Measurements from ENCODE around the gene SOCS7.
A peak's percentile ranks its signal among the peaks of the same experiment; 100 is the strongest.

The SOCS7 gene

GRCh38 chr17:38351412-38352222 is at the start of gene SOCS7:
Gene SOCS7 (plus strand): TSS chr17:38351844. CDS start chr17:38352053, 209 bp downstream.
- peak; percentile 48 for DNase-seq (ENCODE audit: low read depth)
- H3K4me3 ChIP-seq (ENCODE audit: control insufficient read depth, low read depth, low read length): peak within 1 kb of the TSS; percentile 77
- TF ChIP-seq CTCF (IDR thresholded peaks at IDR 0.05; ENCODE audit: control insufficient read depth, insufficient read depth, low read depth, low read length, missing control alignments): no peak

GRCh38 chr17:38315497-38315896 is 36.1 kb upstream of the SOCS7 start:
- H3K4me3 ChIP-seq (ENCODE audit: control insufficient read depth, low read depth, low read length): no peak overlapping the region
- TF ChIP-seq CTCF (IDR thresholded peaks at IDR 0.05; ENCODE audit: control insufficient read depth, insufficient read depth, low read depth, low read length, missing control alignments): no peak
- no peak for DNase-seq (ENCODE audit: low read depth)

- no peak for TF ChIP-seq CTCF (IDR thresholded peaks at IDR 0.05; ENCODE audit: control insufficient read depth, insufficient read depth, low read depth, low read length, missing control alignments)
These were observed 34.6 kb upstream of the SOCS7 start for GRCh38 chr17:38317081-38317480.

GRCh38 chr17:38320482-38320881 is 31.2 kb upstream of the SOCS7 start:
- no peak overlapping the region for H3K4me3 ChIP-seq (ENCODE audit: control insufficient read depth, low read depth, low read length)
- TF ChIP-seq CTCF (IDR thresholded peaks at IDR 0.05; ENCODE audit: control insufficient read depth, insufficient read depth, low read depth, low read length, missing control alignments): no peak
- no peak for DNase-seq (ENCODE audit: low read depth)

More at GRCh38 chr17:38317081-38317480, 34.6 kb upstream of the SOCS7 start:
- no peak overlapping the region for H3K4me3 ChIP-seq (ENCODE audit: control insufficient read depth, low read depth, low read length)
- no peak for DNase-seq (ENCODE audit: low read depth)

GRCh38 chr17:38322156-38322779 is 29.4 kb upstream of the SOCS7 start:
- no peak for DNase-seq (ENCODE audit: low read depth)
- peak; percentile 66 for TF ChIP-seq CTCF (IDR thresholded peaks at IDR 0.05; ENCODE audit: control insufficient read depth, insufficient read depth, low read depth, low read length, missing control alignments)
- H3K4me3 ChIP-seq (ENCODE audit: control insufficient read depth, low read depth, low read length): no peak overlapping the region

GRCh38 chr17:38322897-38323296 is 28.7 kb upstream of the SOCS7 start:
- no peak overlapping the region for H3K4me3 ChIP-seq (ENCODE audit: control insufficient read depth, low read depth, low read length)
- no peak for TF ChIP-seq CTCF (IDR thresholded peaks at IDR 0.05; ENCODE audit: control insufficient read depth, insufficient read depth, low read depth, low read length, missing control alignments)
- no peak for DNase-seq (ENCODE audit: low read depth)

Data from AG09309 (cell line).